Activated CD4-positive, alpha-beta T cell treated with anti-CD3 and anti-CD28 coated beads, Interleukin-2, amount 50 U/mL, for 4 hours (primary cell): ENCODE results near the gene LGALS16.
"Not testable (repeated sequence)": the region's sequence is repeated elsewhere in the genome, so short reads cannot be mapped to it uniquely, and the experiment has no call there.

ENCODE experiments used
- DNase-seq, 2 experiments: peaks; one replicate each; pipeline ENCODE4 v3.0.0-alpha.2; 2020

Gene LGALS16, protein sequence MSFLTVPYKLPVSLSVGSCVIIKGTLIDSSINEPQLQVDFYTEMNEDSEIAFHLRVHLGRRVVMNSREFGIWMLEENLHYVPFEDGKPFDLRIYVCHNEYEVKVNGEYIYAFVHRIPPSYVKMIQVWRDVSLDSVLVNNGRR

DNA sequence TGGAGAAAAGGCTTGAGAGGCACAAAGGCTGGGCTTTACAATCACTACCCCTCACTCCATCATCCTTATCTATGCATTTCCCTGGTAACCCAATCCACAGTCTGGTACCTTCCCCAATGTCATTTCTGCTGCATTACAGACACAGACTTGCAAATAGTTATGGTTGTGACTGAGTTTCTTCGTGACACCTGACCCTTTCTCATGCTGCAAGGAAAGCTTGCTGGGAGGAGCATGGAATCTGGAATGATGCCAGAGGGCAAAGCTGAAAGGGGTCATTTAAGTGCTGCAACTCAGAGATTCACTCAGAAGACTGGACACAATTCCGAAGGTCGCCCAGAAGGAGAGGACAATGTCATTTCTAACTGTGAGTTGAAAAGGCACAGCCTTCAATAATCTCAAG is at the start of gene LGALS16:
LGALS16 (plus strand) TSS at position 301 of the 400 bp plus-strand sequence; CDS start at position 350, 49 bp downstream.
- DNase-seq = no peak

DNA sequence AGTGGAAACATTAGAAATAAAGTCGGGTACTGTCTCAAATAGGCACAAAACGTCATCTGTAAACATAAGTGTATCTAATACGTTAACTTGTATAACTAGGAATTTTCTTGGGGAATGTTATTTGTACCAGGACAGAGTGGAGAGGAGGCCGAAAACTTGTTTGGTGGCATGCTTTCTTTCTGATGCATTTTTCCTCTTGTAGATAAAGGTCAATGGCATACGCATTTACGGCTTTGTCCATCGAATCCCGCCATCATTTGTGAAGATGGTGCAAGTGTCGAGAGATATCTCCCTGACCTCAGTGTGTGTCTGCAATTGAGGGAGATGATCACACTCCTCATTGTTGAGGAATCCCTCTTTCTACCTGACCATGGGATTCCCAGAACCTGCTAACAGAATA is 48.7 kb upstream of the LGALS16 start:
- DNase-seq = no peak

DNA sequence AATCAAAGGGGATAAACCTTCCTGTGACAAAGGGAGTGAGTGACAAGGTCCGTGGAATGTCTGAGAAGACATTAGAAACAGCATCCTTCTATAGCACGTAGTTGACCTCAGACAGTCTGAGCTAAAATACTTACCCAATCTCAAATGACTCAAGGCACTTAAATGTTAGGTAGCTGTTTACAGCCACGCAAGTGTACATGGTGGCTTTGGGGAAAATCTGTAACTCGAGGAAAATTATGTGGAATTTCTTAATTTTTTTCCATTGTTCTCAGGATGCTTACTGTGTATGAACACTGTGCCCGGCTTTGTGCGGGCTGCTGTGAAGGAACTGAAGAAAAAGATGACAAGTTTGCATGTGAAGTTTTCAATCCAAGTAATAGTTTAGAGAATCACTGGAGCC is 48.2 kb upstream of the LGALS16 start:
- no peak for DNase-seq

DNA sequence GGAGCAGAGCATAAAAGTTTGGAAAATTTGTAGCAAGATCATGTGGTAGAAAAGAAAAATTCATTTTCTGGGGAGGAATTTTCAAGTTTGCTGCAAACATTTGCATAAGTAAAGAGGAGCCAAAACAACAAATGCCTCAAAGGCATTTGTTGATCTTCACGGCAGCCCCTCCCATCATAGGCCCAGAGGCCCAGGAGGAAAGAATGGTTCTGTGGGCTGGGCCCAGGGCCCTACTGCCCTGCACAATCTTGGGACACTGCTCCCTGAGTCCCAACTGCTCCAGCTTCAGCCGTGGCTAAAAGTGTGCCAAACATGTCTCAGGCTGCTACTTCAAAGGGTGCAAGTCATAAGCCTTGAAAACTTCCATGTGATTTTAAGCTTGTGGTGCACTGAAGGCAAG is 42.1 kb upstream of the LGALS16 start:
- no peak for DNase-seq

DNA sequence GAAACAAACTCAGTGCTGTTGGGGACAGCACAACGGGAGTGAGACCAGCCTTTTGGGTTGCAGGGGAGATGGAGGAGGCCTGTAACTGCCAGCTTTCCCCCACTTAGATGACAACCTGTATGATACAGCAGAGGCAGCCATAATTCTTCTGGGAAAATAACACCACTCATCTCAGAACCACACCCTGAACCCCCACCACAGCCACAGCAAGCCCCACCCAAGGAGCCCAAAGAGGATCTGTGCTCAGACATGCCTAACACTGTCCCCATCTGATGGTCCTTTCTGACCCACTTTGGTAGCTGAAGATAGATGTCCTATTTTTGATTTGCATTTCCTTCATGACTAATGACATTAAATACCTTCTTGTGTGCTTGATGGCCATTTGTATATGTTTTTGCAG is 38.0 kb upstream of the LGALS16 start:
- DNase-seq = no peak

DNA sequence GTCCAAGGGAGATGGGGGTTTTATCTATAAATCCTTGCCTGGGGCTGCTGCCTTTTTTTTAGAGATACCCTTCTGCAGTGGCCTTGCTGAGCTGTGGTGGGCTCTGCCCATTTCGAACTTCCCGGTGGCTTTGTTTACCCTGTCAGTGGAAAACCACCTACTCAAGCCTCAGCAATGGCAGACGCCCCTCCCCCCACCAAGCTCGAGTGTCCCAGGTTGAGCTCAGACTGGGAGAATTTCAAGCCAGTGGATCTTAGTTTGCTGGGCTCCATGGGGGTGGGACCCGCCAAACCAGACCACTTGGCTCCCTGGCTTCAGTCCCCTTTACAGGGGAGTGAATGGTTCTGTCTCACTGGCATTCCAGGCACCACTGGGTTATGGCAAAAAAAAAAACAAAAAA is 31.8 kb upstream of the LGALS16 start:
- DNase-seq = no peak

DNA sequence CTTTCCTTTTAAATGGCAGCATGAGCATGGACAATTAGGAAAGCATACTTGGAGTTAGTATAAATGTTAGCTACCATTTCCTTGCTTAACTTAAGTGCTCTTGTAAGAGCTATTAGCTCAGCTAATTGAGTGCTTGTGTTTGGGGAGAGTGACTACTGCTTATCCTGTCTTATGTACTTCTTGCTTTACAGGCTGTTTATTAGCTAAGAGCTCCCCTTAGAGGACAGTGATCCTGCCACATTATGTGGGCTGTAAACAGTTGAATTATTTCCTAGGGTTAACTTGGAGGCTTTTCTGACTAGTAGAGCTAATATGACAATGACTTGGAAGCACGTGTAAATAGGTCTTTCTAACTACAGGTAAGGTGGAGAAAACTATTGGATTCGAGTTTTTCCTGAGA is 28.1 kb upstream of the LGALS16 start:
- DNase-seq = not testable (repeated sequence)

DNA sequence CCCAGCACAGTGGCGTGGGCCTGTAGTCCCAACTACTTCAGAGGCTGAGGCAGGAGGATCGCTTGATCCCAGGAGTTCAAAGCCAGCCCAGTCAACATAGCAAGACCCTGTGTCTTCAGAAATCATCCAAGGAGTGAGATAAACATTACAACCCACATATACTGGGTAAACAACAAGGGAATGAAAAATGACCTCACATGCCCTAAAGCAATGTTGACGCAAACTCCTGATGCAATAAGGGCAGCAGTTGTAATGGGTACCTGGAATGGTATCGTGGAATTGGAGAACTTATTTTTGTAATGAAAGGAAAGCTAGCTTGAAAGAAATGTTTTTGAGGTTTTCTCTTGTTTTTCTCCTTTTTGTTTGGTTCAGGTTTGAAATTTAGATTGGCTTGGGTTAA is 24.5 kb upstream of the LGALS16 start:
- DNase-seq = no peak

DNA sequence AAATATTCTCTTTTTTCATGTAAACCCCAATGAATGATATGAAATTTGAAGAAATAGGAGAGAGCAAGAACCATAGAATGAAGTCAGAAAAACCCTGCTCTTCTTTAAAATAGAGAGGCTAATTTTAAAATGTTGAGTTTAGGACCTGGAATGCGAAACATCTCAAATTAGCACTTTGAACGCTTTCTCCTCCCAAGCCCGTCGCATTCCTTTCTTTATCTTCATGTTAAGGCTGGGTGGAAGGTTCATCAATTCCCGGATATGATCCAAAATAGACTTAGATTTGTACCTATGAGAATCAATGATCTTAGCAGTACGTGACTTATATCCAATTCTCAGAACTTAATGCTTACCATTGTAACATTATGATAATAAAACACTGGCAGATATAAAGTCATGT is 24.1 kb upstream of the LGALS16 start:
- DNase-seq = no peak

DNA sequence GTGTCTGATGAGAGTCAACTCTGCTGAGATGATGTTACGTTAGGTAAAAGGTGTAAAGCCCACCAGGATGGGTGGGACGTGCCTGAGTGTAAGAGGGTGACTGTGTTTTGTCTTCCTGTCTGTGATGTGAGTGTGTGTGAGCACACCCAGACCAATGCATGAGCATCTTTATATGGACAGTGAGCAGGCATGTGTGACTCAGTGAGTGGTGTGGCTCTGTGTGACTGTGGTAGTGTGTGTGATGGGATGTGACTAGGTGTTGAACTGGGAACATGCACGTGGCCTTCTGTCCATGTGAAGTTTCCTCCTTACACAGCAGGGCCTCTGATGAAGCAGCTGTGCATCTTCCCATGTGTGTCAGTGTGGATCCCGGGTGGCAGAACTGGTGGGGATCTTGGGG is 17.8 kb upstream of the LGALS16 start:
- DNase-seq = no peak

DNA sequence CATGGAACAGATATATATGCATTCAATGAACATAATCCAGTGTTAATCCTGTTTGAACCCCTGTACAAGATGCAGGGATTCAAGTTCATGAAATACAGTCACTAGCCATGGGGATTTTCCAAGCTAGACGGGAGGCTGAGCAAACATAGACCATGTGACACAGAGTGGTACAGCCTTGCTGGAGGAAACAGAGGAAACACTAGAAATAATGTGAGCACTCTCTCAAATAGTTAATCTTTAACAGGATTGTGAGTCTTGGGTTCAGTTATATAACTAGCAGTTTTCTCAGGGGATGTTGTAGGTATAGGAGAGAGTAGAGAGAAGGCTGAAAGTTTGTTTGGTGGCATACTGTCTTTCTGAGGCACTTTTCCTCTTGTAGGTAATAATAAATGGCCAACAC is 13.9 kb upstream of the LGALS16 start:
- DNase-seq = no peak

DNA sequence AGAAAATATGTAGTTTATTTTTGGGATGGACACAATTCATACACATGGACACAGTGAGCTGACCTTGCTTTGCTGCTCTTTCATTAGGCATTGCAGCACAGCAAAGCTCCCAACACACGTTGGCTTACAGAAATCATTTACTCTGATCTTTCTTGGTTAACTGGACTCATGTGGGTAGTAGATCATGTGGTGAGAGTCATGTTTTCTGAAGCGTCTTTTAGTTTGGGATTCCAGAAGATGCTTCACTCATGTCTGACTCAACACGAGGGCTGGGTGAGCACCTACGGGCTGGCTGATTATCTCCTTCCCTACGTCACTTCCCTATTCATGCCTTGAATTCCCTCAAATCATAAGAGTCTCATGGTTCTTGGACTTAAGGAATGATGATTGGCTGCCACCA is 12.1 kb upstream of the LGALS16 start:
- DNase-seq = no peak

DNA sequence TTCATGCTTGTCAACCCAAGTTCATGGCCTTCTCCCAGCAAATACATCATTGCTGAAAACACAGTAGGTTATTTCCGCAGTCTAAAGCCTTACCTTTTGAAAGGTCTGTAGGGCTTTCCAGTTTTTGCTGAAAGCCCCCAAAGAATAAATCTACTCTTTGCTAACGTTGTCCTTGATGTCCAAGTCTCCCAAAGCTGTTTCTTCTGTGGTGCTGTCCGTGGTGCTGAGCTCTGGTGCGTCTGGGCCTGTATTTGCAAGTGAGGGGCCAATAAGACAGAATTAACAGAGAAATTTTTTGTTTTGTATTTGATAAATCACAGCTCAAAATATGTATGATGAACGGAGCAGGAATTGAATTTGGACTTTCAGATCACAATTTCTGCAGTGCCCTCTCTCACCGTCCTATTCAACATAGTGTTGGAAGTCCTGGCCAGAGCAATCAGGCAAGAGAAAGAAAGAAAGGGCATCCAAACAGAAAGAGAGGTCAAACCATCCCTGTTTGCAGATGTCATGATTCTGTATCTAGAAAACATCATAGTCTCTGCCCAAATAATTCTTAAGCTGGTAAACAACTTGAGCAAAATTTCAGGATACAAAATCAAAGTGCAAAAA is 9.8 kb upstream of the LGALS16 start:
- peak in 1 of 2 experiments; percentile 7 for DNase-seq

DNA sequence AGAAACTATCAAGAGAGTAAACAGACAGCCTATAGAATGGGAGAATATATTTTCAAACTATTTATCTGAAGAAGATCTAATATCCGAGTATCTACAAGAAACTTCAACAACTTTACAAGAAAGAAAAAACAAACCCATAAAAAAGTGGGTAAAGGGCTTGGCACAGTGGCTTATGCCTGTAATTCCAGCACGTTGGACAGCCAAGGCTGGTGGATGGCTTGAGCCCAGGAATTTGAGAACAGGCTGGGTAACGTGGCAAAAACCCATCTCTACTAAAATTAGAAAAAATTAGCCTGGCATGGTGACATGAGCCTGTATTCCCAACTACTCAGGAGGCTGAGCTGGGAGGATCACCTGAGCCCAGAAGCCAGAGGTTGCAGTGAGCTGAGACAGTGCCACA is 7.8 kb upstream of the LGALS16 start:
- DNase-seq = no peak

DNA sequence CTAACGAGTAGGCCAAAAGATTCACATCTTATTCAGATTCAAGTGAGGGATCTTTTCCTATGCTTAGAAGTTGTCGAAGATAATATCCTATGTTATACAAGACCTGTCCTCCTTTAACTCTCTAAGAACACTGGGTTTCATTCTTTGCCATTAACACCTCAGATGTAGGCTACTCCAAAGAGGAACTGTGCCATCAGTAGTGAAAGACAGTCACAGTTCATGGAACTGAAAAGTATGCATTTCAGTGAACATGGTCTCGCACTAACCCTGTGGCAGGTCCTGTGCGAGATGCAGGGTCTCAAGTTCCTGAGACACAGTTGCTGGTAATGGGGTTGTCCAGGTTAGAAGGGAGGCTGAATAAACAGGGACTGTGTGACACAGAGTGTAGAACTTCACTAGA is 4.1 kb downstream of the LGALS16 start:
- no peak for DNase-seq

DNA sequence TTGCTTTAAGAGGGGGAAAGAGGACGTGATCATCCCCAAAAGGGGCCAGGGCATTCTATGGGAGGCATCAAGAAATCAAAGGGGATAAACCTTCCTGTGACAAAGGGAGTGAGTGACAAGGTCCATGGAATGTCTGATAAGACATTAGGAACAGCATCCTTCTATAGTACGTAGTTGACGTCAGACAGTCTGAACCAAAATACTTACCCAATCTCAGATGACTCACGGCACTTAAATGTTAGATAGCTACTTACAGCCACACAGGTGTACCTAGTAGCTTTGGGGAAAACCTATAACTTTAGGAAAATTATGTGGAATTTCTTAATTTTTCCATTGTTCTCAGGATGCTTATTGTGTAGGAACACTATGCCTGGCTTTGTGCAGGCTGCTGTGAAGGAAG is 4.9 kb downstream of the LGALS16 start:
- DNase-seq = no peak

DNA sequence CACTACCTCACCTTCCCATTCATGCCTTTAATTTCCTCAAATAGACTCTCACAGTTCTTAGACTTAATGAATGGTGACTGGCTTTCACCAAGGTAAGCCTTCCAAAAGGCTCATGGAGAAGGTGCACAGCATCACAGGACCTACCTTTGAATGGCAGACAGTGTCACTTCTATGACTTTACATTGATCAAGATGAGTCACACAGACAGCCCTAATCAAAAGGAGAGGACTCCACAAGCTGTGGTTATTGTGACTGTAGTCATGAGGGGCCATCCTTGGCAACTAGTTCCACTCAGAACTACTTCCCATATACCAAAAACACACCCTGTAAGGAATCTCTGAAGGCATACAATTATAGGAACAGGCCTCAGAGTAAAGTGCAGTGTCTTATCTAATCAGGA is 5.9 kb downstream of the LGALS16 start:
- DNase-seq = no peak

DNA sequence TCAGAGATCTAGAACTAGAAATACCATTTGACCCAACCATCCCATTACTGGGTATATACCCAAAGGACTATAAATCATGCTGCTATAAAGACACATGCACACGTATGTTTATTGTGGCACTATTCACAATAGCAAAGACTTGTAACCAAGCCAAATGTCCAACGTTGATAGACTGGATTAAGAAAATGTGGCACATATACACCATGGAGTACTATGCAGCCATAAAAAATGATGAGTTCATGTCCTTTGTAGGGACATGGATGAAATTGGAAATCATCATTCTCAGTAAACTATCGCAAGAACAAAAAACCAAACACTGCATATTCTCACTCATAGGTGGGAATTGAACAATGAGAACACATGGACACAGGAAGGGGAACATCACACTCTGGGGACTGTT is 14.1 kb downstream of the LGALS16 start:
- DNase-seq = not testable (repeated sequence)

DNA sequence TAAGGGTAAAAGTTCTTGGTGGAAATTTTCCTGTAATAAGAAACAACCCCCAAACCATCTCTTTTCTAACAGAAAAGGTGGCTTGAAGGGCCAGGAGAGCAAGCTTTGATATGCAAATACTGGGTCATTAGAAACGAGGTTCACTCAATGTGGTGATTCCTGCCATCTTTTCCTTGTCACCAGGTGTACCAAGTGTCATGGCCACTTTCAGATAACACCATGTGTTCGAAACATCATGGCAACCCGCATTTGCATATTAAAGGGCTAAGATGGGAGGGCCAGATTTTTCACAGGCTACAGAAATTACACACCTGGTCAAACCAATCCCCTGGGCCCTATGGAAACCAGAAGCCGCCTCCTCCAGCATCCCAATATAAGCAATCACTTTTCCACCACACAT is 15.3 kb downstream of the LGALS16 start:
- DNase-seq = no peak

DNA sequence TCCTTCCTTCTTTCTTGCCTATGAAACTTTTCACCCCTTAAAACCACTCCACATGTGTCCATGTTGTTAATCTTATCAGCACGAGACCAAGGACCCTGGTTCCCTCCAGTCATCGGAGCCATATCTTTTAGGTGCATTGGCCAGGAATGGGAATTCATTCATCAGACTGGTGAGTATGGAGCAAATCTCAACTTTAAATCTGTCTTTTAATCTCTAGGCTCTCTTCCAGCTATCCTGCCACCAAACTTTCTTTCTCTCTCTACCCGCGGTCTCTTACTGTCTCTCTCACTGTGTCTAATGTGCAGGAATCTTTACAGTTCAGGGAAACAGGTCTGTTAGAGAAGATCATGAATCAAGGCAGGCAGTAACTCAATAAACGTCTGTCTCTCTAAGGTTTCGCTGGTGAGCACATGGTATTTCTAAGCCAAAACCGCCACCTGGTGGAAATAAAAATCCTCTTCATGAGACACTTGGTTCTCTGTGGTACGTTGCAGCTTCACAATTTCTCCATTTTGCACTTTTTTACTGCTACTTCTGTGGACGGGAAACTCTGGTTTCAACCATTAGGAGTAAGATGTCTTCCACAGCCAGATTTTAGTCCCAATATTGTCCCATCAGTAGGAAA is 16.1 kb downstream of the LGALS16 start:
- peak; percentile 27 to 37 for DNase-seq

DNA sequence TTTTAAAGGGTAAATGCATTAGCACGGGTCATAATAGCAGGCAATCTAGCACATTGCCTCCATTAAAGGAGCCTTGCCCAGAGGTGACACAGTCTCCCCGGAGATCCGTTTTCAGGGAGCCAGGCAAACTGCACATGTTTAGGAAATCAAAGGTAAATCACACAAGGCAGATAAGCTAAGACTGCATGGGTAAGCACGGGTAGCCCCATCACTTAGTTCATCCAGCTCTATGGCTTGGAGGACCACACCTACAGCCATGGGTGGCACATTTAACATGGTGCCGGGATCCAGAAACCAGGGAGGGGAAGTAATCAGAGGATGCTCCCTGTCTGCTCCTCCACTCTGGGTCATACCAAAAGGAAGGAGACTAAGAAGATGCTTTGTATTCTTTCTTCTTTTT is 16.8 kb downstream of the LGALS16 start:
- no peak for DNase-seq

DNA sequence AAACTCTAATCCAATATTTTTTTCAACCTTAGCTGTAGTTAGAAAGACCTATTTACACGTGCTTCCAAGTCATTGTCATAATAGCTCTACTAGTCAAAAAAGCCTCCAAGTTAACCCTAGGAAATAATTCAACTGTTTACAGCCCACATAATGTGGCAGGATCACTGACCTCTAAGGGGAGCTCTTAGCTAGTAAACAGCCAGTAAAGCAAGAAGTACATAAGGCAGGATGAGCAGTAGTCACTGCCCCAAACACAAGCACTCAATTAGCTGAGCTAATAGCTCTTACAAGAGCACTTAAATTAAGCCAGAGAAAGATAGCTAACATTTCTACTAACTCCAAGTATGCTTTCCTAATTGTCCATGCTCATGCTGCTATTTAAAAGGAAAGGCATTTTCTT is 18.1 kb downstream of the LGALS16 start:
- DNase-seq = not testable (repeated sequence)

DNA sequence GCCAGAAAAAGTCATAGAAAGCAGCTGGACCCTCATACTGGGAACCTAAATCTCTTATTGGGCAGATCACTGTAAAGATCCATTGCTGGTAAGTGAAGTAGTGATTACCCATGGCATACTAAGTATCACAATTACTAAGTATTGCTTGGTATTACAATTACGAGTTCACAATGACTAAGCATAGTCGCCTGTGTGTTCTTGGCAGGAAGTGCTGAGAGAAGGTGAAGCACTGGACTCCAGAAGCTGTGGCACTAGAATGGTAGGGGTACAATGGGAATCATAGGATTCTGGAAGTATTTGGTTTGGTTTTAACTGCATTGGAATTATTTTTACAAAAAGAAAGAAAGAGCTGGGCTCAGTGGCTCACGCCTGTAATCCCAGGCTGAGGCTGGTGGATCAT is 20.3 kb downstream of the LGALS16 start:
- DNase-seq = no peak

DNA sequence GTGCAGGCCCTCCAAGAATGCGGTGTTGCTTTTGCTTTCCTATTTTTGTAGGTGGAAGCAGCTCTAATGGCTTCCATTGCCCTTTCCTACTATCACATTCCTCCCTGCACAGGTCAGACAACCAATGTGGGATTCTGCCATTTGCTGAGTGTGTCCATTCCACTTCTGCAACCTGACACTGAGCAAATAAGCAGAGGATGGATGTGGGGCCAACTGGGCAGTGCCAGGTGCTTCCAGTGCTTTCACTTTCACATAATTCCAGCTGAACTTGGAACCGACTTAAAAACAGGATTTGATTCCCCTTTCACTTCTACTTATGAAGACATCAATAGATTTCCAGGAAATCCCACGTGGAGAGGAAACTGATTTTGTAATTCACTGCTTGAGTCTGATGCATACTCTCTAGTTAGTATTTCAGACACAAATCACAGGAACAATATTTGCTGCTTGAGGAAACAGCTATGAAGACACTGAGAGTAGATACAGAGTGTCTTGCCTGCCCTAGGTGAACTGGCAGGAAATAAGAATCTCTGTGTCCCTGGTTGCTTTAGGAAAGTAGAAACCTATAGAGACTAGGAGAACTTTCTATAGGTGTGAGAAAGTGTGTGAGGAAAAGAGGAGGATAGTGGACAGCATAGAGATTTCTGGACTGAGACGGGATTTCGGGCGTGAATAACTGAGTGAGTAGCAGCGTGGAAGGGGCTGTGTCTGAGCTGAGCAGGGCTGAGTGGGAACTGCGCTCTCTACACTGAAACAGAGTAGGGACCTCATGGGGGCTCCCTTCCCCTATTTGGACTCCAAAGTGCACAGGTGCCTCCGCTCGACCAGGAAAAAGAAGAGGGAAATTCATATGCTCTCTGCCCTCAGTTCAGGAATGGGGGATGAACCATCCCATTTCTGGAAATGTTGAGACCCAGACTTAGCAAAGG is 22.5 kb downstream of the LGALS16 start:
- no peak for DNase-seq
